MM.1S (cell line): ENCODE measurements around the gene SLC1A7.

ENCODE experiments used
- DNase-seq: peaks from one replicate; pipeline ENCODE4 v3.0.0-alpha.2; 2015
- H2AFZ ChIP-seq: fragments of 300-600 bp; sonication (generic); 2 replicates; pipeline ENCODE4 v1.6.0; 2016; ENCODE audit warnings: antibody characterized with exemption, low read length
- H3F3A ChIP-seq: fragments of 300-600 bp; sonication (generic); 2 replicates; pipeline ENCODE4 v1.6.1; 2016; ENCODE audit warnings: mild to moderate bottlenecking, antibody characterized with exemption, low read length, moderate library complexity, mixed read lengths; ENCODE audit not compliant: insufficient read depth
- H3K27ac ChIP-seq: fragments of 300-600 bp; sonication (generic); 2 replicates; pipeline ENCODE4 v1.5.1; 2016; ENCODE audit warnings: mild to moderate bottlenecking, low read length
- H3K27me3 ChIP-seq: fragments of 300-600 bp; sonication (generic); replicated peaks from 2 replicates; pipeline ENCODE4 v1.6.0; 2016; ENCODE audit warnings: low read length; ENCODE audit not compliant: insufficient read depth
- H3K36me3 ChIP-seq: fragments of 300-600 bp; sonication (generic); replicated peaks from 2 replicates; pipeline ENCODE4 v1.6.1; 2016; ENCODE audit warnings: mild to moderate bottlenecking, low read length, mixed read lengths; ENCODE audit not compliant: insufficient read depth
- H3K4me1 ChIP-seq: fragments of 300-600 bp; sonication (generic); 2 replicates; pipeline ENCODE4 v1.6.1; 2016; ENCODE audit warnings: low read length, mixed read lengths
- H3K4me2 ChIP-seq: fragments of 300-600 bp; sonication (generic); 2 replicates; pipeline ENCODE4 v1.6.0; 2016; ENCODE audit warnings: low read depth, low read length
- H3K4me3 ChIP-seq: fragments of 300-600 bp; sonication (generic); 2 replicates; pipeline ENCODE4 v1.5.1; 2016; ENCODE audit warnings: low read length, mixed read lengths
- H3K79me2 ChIP-seq: fragments of 300-600 bp; sonication (generic); 2 replicates; pipeline ENCODE4 v1.6.1; 2016; ENCODE audit warnings: mixed run types, low read length, mixed read lengths
- H3K9ac ChIP-seq: fragments of 300-600 bp; sonication (generic); 2 replicates; pipeline ENCODE4 v1.6.1; 2016; ENCODE audit warnings: low read length, mixed read lengths
- H3K9me2 ChIP-seq: fragments of 300-600 bp; sonication (generic); replicated peaks from 2 replicates; pipeline ENCODE4 v1.6.1; 2016; ENCODE audit warnings: mild to moderate bottlenecking, low read length, mixed read lengths; ENCODE audit not compliant: insufficient read depth
- H3K9me3 ChIP-seq: fragments of 300-600 bp; sonication (generic); replicated peaks from 2 replicates; pipeline ENCODE4 v1.6.1; 2016; ENCODE audit warnings: mild to moderate bottlenecking, low read length, mixed read lengths; ENCODE audit not compliant: insufficient read depth
- H4K20me1 ChIP-seq: fragments of 300-600 bp; sonication (generic); 2 replicates; pipeline ENCODE4 v1.6.1; 2016; ENCODE audit warnings: mild to moderate bottlenecking, low read length, moderate library complexity, mixed read lengths; ENCODE audit not compliant: insufficient read depth
- EZH2 ChIP-seq: fragments of 300-600 bp; sonication (generic); optimal IDR thresholded peaks from 2 replicates; pipeline ENCODE3; 2017; ENCODE audit warnings: low read depth, mild to moderate bottlenecking, antibody characterized with exemption, low read length, mixed read lengths
- EZH2phosphoT487 ChIP-seq: fragments of 300-600 bp; sonication (generic); IDR thresholded peaks from 2 replicates; pipeline ENCODE4 v1.6.1; 2018; ENCODE audit warnings: antibody characterized with exemption, low read length
- TF ChIP-seq, protein P1 (sequence below): fragments of 300-600 bp; sonication (generic); IDR thresholded peaks from 2 replicates; pipeline ENCODE4 v1.5.1; 2016; ENCODE audit warnings: antibody characterized with exemption, low read length, mixed read lengths

Gene SLC1A7

GRCh38 chr1:53073868-53074311, 68.5 kb downstream of the SLC1A7 start:
- Histone ChIP-seq H3K36me3 (no peaks in the 10 kb centered on the region), H3K9me2 (no peaks in the 10 kb centered on the region), H3K79me2 (no peaks in the 10 kb centered on the region), H3K27ac (no peak overlapping the region), H3K27me3 (no peaks in the 10 kb centered on the region), H3K4me3 (no peak overlapping the region), H3K9me3 (no peaks in the 10 kb centered on the region), H3K4me2 (no peak overlapping the region), H3F3A (no peaks in the 10 kb centered on the region), H2AFZ (no peak overlapping the region), H4K20me1 (no peaks in the 10 kb centered on the region), H3K9ac (no peak overlapping the region), H3K4me1 (no peaks in the 10 kb centered on the region)
- DNase-seq: no peak
- TF ChIP-seq EZH2: no peak

DNA sequence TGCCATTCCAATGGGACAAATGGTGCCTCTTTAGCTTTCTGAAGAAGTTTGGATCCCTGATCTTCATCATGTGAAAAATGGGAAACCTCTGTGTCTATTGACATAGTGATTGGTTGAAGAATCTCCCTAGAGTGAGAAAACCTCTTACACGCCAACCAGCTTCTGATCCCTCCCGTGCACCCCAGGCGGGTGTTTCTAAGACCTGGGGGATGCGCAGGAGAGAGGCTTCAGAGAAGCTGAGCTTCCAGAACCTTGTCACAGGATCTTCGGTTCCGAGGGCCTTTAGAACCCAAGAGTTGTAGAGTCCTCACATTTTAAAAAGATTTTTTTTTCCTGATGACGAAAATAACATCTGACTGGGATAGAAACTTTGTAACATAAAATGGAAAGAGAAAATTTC, 69.2 kb downstream of the SLC1A7 start:
- Histone ChIP-seq H3K9me2 (no peaks in the 10 kb centered on the region), H4K20me1 (no peaks in the 10 kb centered on the region), H3K4me3 (no peak overlapping the region), H3K36me3 (no peaks in the 10 kb centered on the region), H3F3A (no peaks in the 10 kb centered on the region), H3K9ac (no peak overlapping the region), H3K79me2 (no peaks in the 10 kb centered on the region), H3K27me3 (no peaks in the 10 kb centered on the region), H3K9me3 (no peaks in the 10 kb centered on the region), H3K27ac (no peak overlapping the region), H2AFZ (no peak overlapping the region), H3K4me1 (no peaks in the 10 kb centered on the region), H3K4me2 (no peak overlapping the region)
- DNase-seq: no peak
- TF ChIP-seq EZH2phosphoT487 (no peak), EZH2 (no peak)
- TF ChIP-seq, protein P1, sequence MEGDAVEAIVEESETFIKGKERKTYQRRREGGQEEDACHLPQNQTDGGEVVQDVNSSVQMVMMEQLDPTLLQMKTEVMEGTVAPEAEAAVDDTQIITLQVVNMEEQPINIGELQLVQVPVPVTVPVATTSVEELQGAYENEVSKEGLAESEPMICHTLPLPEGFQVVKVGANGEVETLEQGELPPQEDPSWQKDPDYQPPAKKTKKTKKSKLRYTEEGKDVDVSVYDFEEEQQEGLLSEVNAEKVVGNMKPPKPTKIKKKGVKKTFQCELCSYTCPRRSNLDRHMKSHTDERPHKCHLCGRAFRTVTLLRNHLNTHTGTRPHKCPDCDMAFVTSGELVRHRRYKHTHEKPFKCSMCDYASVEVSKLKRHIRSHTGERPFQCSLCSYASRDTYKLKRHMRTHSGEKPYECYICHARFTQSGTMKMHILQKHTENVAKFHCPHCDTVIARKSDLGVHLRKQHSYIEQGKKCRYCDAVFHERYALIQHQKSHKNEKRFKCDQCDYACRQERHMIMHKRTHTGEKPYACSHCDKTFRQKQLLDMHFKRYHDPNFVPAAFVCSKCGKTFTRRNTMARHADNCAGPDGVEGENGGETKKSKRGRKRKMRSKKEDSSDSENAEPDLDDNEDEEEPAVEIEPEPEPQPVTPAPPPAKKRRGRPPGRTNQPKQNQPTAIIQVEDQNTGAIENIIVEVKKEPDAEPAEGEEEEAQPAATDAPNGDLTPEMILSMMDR: no peak

- Histone ChIP-seq H2AFZ (no peak overlapping the region), H3K36me3 (no peaks in the 10 kb centered on the region), H3K27me3 (no peaks in the 10 kb centered on the region), H3K4me3 (no peak overlapping the region), H3K9me3 (no peaks in the 10 kb centered on the region), H3K9ac (no peak overlapping the region), H3K4me1 (no peaks in the 10 kb centered on the region), H3K27ac (no peak overlapping the region), H3K9me2 (no peaks in the 10 kb centered on the region), H3F3A (no peaks in the 10 kb centered on the region), H4K20me1 (no peaks in the 10 kb centered on the region), H3K79me2 (no peaks in the 10 kb centered on the region), H3K4me2 (no peak overlapping the region)
- no peak for DNase-seq
- TF ChIP-seq EZH2phosphoT487 (no peak), EZH2 (no peak)
- TF ChIP-seq, protein P1: no peak
Measured at GRCh38 chr1:53071915-53072314, 70.5 kb downstream of the SLC1A7 start.

DNA sequence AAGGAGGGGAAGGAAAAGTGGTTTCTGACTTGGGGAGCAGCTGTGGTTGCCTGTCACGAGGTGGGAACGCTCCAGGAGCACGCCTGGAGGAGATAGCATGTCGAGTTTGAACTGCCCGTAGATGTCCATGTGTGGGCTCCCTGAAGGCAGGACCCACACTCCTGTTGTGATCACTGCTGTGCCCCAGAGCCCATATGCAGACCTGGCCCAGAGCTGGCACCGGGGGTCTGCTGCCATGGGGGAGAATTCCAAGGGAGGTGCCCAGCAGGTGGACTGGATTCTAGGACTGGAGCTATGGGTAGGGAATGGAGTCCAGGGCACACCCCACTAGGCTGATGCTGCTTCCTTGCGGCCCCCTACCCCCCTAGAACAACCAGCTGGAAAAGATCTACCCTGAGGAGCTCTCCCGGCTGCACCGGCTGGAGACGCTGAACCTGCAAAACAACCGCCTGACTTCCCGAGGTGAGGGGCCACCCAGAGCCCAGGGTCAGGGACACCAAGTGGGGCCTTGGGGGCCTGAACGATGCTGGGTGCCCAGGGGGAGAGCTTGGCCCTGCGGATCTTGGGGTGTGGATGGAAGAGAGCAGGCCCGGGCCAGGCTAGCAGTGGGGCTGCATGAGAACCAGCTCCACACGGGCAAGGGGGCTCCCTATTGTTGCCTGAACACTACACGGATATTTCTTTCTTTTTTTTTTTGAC, 71.1 kb downstream of the SLC1A7 start:
- Histone ChIP-seq H3K4me1 (no peaks in the 10 kb centered on the region), H3K27me3 (no peaks in the 10 kb centered on the region), H3K79me2 (no peaks in the 10 kb centered on the region), H3K36me3 (no peaks in the 10 kb centered on the region), H3K9me2 (no peaks in the 10 kb centered on the region), H2AFZ (no peak overlapping the region), H3K9ac (no peak overlapping the region), H3K9me3 (no peaks in the 10 kb centered on the region), H3F3A (no peaks in the 10 kb centered on the region), H3K27ac (no peak overlapping the region), H3K4me3 (no peak overlapping the region), H4K20me1 (no peaks in the 10 kb centered on the region), H3K4me2 (no peak overlapping the region)
- TF ChIP-seq, protein P1: no peak
- no peak for TF ChIP-seq EZH2
- TF ChIP-seq EZH2phosphoT487: no peak
- DNase-seq: no peak
